ENCODE data around the gene INAVA.

The INAVA gene

GRCh38 chr1:200894712-200895442 is at the start of gene INAVA:
INAVA (plus strand) TSS chr1:200894900; CDS start chr1:200898401, 3,501 bp downstream.
- no peak for DNase-seq (ENCODE audit: low read depth in 3 of 3)

- no peak for DNase-seq (ENCODE audit: low read depth in 3 of 3)
These were observed 49.3 kb upstream of the INAVA start for GRCh38 chr1:200845360-200845759.

- DNase-seq (ENCODE audit: low read depth in 3 of 3): no peak
These were observed 48.3 kb upstream of the INAVA start for GRCh38 chr1:200846398-200846797.

- no peak for DNase-seq (ENCODE audit: low read depth in 3 of 3)
These were observed 45.3 kb upstream of the INAVA start for GRCh38 chr1:200849430-200849829.

- DNase-seq (ENCODE audit: low read depth in 3 of 3): no peak
These were observed 44.1 kb upstream of the INAVA start for GRCh38 chr1:200850554-200850953.

GRCh38 chr1:200856716-200857357 is 37.9 kb upstream of the INAVA start:
- DNase-seq (ENCODE audit: low read depth in 3 of 3): no peak

- DNase-seq (ENCODE audit: low read depth in 3 of 3): no peak
These were observed 36.9 kb upstream of the INAVA start for GRCh38 chr1:200857804-200858203.

- DNase-seq (ENCODE audit: low read depth in 3 of 3): no peak
These were observed 32.6 kb upstream of the INAVA start for GRCh38 chr1:200861937-200862647.

GRCh38 chr1:200862713-200863415 is 31.8 kb upstream of the INAVA start:
- DNase-seq (ENCODE audit: low read depth in 3 of 3): no peak

GRCh38 chr1:200866116-200866515 is 28.6 kb upstream of the INAVA start:
- DNase-seq (ENCODE audit: low read depth in 3 of 3): no peak

GRCh38 chr1:200866521-200866920 is 28.2 kb upstream of the INAVA start:
- peak in 1 of 3 experiments; percentile 70 for DNase-seq (ENCODE audit: low read depth in 3 of 3)

GRCh38 chr1:200867018-200867811 is 27.5 kb upstream of the INAVA start:
- DNase-seq (ENCODE audit: low read depth in 3 of 3): no peak

- no peak for DNase-seq (ENCODE audit: low read depth in 3 of 3)
These were observed 25.3 kb upstream of the INAVA start for GRCh38 chr1:200869376-200869752.

- no peak for DNase-seq (ENCODE audit: low read depth in 3 of 3)
These were observed 24.8 kb upstream of the INAVA start for GRCh38 chr1:200869753-200870391.

GRCh38 chr1:200872446-200873115 is 22.1 kb upstream of the INAVA start, which contains the start of gene GPR25:
GPR25 (plus strand) TSS chr1:200872981; CDS start chr1:200873038, 57 bp downstream.
- DNase-seq (ENCODE audit: low read depth in 3 of 3): no peak

GRCh38 chr1:200873116-200873670 is 21.5 kb upstream of the INAVA start:
- DNase-seq (ENCODE audit: low read depth in 3 of 3): no peak

GRCh38 chr1:200873671-200874397 is 20.9 kb upstream of the INAVA start:
- DNase-seq (ENCODE audit: low read depth in 3 of 3): no peak

GRCh38 chr1:200874694-200875093 is 20.0 kb upstream of the INAVA start:
- no peak for DNase-seq (ENCODE audit: low read depth in 3 of 3)

- no peak for DNase-seq (ENCODE audit: low read depth in 3 of 3)
These were observed 19.3 kb upstream of the INAVA start for GRCh38 chr1:200875416-200875815.
